ENCODE data around the gene SLC25A4.

Gene SLC25A4

GRCh38 chr4:185122681-185123345 lies 20.3 kb upstream of the SLC25A4 start:
- no peak for DNase-seq

- no peak for DNase-seq
These were observed 19.1 kb upstream of the SLC25A4 start for GRCh38 chr4:185124006-185124405.

GRCh38 chr4:185127021-185127925 lies 15.8 kb upstream of the SLC25A4 start:
- no peak for DNase-seq

- DNase-seq = no peak
These were observed 14.6 kb upstream of the SLC25A4 start for GRCh38 chr4:185128272-185129119.

GRCh38 chr4:185134307-185134869 lies 8.7 kb upstream of the SLC25A4 start:
- DNase-seq = peak in 1 of 2 donors; percentile 22

- DNase-seq = no peak
These were observed 5.7 kb upstream of the SLC25A4 start for GRCh38 chr4:185137233-185137925.

- no peak for DNase-seq
These were observed 4.9 kb upstream of the SLC25A4 start for GRCh38 chr4:185138161-185138560.

- no peak for DNase-seq
These were observed 3.3 kb upstream of the SLC25A4 start for GRCh38 chr4:185139736-185140135.

GRCh38 chr4:185141777-185142176 lies 1.3 kb upstream of the SLC25A4 start:
- DNase-seq = no peak

- no peak for DNase-seq
These were observed 528 bp upstream of the SLC25A4 start for GRCh38 chr4:185142564-185142911.

GRCh38 chr4:185143601-185143969 lies 519 bp downstream of the SLC25A4 start:
- DNase-seq = no peak

- no peak for DNase-seq
These were observed 1.7 kb downstream of the SLC25A4 start for GRCh38 chr4:185144601-185145240.

- DNase-seq = no peak
These were observed 2.5 kb downstream of the SLC25A4 start for GRCh38 chr4:185145572-185145971.

- DNase-seq = no peak
These were observed 6.3 kb downstream of the SLC25A4 start for GRCh38 chr4:185149392-185149791.

- DNase-seq = no peak
These were observed 8.2 kb downstream of the SLC25A4 start for GRCh38 chr4:185151296-185151695.

- DNase-seq = no peak
These were observed 22.6 kb downstream of the SLC25A4 start for GRCh38 chr4:185165605-185166063.

- no peak for DNase-seq
These were observed 24.2 kb downstream of the SLC25A4 start for GRCh38 chr4:185167234-185167633.

GRCh38 chr4:185171373-185172071 lies 28.5 kb downstream of the SLC25A4 start:
- DNase-seq = no peak

- DNase-seq = no peak
These were observed 36.4 kb downstream of the SLC25A4 start for GRCh38 chr4:185179488-185179887.

GRCh38 chr4:185182239-185182638 lies 39.2 kb downstream of the SLC25A4 start:
- no peak for DNase-seq

- DNase-seq = peak; percentile 5 to 91
These were observed 40.7 kb downstream of the SLC25A4 start for GRCh38 chr4:185183622-185184281.

Data from bone marrow (tissue), 2 donors.